KMS-11 (cell line): ENCODE data around the gene TEX2.

ENCODE experiments used
- H2AFZ ChIP-seq: fragments of 200-600 bp; sonication (generic); 2 replicates; pipeline ENCODE4 v1.6.1; 2016; ENCODE audit warnings: antibody characterized with exemption, mixed run types, low read depth
- H3K27ac ChIP-seq: fragments of 200-600 bp; sonication (generic); 2 replicates; pipeline ENCODE4 v1.6.1; 2016; ENCODE audit warnings: mild to moderate bottlenecking, mixed run types
- H3K27me3 ChIP-seq: fragments of 200-600 bp; sonication (generic); 2 replicates; pipeline ENCODE4 v1.6.1; 2017; ENCODE audit warnings: mild to moderate bottlenecking, low read depth, mixed run types, moderate library complexity; ENCODE audit not compliant: insufficient read depth
- H3K36me3 ChIP-seq: fragments of 200-600 bp; sonication (generic); 2 replicates; pipeline ENCODE4 v1.6.1; 2017; ENCODE audit warnings: mild to moderate bottlenecking, mixed run types; ENCODE audit not compliant: insufficient read depth
- H3K4me1 ChIP-seq: fragments of 200-600 bp; sonication (generic); 2 replicates; pipeline ENCODE4 v1.6.1; 2016; ENCODE audit warnings: mild to moderate bottlenecking, low read depth, mixed run types; ENCODE audit not compliant: poor library complexity, severe bottlenecking
- H3K4me2 ChIP-seq: fragments of 200-600 bp; sonication (generic); 2 replicates; pipeline ENCODE4 v1.7.0; 2016; ENCODE audit warnings: mild to moderate bottlenecking, mixed run types
- H3K4me3 ChIP-seq: fragments of 200-600 bp; sonication (generic); IDR thresholded peaks from 2 replicates; pipeline ENCODE4 v1.6.1; 2017; ENCODE audit warnings: low read depth, low read length, mixed read lengths; ENCODE audit not compliant: insufficient read depth
- H3K79me2 ChIP-seq: fragments of 200-600 bp; sonication (generic); 2 replicates; pipeline ENCODE4 v1.6.1; 2016; ENCODE audit warnings: low read depth, mixed run types; ENCODE audit not compliant: insufficient read depth
- H3K9ac ChIP-seq: fragments of 200-600 bp; sonication (generic); 2 replicates; pipeline ENCODE4 v1.6.1; 2016; ENCODE audit warnings: mild to moderate bottlenecking, mixed run types
- H4K20me1 ChIP-seq: fragments of 200-600 bp; sonication (generic); 2 replicates; pipeline ENCODE4 v1.6.1; 2016; ENCODE audit warnings: mild to moderate bottlenecking, mixed run types; ENCODE audit not compliant: insufficient read depth
- TF ChIP-seq, protein P1 (sequence below): fragments of 200-600 bp; sonication (generic); conservative IDR thresholded peaks from 2 replicates; pipeline ENCODE4 v1.6.1; 2017; ENCODE audit warnings: low read depth, mild to moderate bottlenecking, antibody characterized with exemption, low read length, moderate library complexity, mixed read lengths

The TEX2 gene

GRCh38 chr17:64217249-64217691 is 45.8 kb downstream of the TEX2 start:
- Histone ChIP-seq H3K79me2 (no peaks in the 10 kb centered on the region; the same call in none of the 2 replicates), H3K36me3 (no peaks in the 10 kb centered on the region; the same call in 1 of the 2 replicates), H4K20me1 (no peaks in the 10 kb centered on the region), H3K4me2 (no peak overlapping the region), H3K4me3 (no peak overlapping the region), H2AFZ (no peak overlapping the region), H3K27ac (no peak overlapping the region), H3K27me3 (no peaks in the 10 kb centered on the region), H3K4me1 (no peaks in the 10 kb centered on the region), H3K9ac (no peak overlapping the region)
- TF ChIP-seq, protein P1, sequence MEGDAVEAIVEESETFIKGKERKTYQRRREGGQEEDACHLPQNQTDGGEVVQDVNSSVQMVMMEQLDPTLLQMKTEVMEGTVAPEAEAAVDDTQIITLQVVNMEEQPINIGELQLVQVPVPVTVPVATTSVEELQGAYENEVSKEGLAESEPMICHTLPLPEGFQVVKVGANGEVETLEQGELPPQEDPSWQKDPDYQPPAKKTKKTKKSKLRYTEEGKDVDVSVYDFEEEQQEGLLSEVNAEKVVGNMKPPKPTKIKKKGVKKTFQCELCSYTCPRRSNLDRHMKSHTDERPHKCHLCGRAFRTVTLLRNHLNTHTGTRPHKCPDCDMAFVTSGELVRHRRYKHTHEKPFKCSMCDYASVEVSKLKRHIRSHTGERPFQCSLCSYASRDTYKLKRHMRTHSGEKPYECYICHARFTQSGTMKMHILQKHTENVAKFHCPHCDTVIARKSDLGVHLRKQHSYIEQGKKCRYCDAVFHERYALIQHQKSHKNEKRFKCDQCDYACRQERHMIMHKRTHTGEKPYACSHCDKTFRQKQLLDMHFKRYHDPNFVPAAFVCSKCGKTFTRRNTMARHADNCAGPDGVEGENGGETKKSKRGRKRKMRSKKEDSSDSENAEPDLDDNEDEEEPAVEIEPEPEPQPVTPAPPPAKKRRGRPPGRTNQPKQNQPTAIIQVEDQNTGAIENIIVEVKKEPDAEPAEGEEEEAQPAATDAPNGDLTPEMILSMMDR, result no peak

GRCh38 chr17:64216338-64217248 is 46.5 kb downstream of the TEX2 start:
- Histone ChIP-seq H3K79me2 (no peaks in the 10 kb centered on the region; the same call in none of the 2 replicates), H3K27ac (no peak overlapping the region), H3K36me3 (no peaks in the 10 kb centered on the region; the same call in 1 of the 2 replicates), H4K20me1 (no peaks in the 10 kb centered on the region), H3K27me3 (no peaks in the 10 kb centered on the region), H3K4me1 (no peaks in the 10 kb centered on the region), H3K4me2 (no peak overlapping the region), H2AFZ (no peak overlapping the region), H3K9ac (no peak overlapping the region), H3K4me3 (no peak overlapping the region)
- TF ChIP-seq, protein P1, result no peak

DNA sequence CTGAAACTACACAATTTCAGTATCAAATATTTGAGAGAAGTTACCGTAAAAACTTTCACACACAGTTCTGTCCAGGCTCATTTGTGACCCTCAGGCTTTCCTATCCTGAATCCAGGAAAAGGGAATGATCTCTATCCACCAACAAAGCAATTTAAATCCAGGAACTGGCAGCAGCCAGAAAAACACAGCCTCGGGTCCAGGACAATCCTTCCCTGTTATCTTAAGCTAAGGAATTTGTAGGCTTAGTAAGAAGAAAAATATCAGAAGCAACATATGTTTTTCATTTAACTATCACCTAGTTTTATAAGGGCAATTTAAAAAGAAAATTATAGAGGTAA is 47.1 kb downstream of the TEX2 start:
- Histone ChIP-seq H4K20me1 (no peaks in the 10 kb centered on the region), H3K27me3 (no peaks in the 10 kb centered on the region), H3K4me3 (no peak overlapping the region), H3K36me3 (no peaks in the 10 kb centered on the region; the same call in 1 of the 2 replicates), H3K4me2 (no peak overlapping the region), H3K4me1 (no peaks in the 10 kb centered on the region), H2AFZ (no peak overlapping the region), H3K9ac (no peak overlapping the region), H3K27ac (no peak overlapping the region), H3K79me2 (no peaks in the 10 kb centered on the region; the same call in none of the 2 replicates)
- TF ChIP-seq, protein P1, result no peak

- Histone ChIP-seq H3K79me2 (no peaks in the 10 kb centered on the region; the same call in none of the 2 replicates), H2AFZ (no peak overlapping the region)
These were observed 48.1 kb downstream of the TEX2 start for GRCh38 chr17:64214950-64215349.

More at GRCh38 chr17:64214950-64215349, 48.1 kb downstream of the TEX2 start:
- H3K36me3 ChIP-seq, result no peaks in the 10 kb centered on the region; the same call in 1 of the 2 replicates
- TF ChIP-seq, protein P1, result no peak
- no peaks in the 10 kb centered on the region for H3K27me3 ChIP-seq
- H3K9ac ChIP-seq, result no peak overlapping the region
- H3K27ac ChIP-seq, result no peak overlapping the region
- H3K4me3 ChIP-seq, result no peak overlapping the region
- no peaks in the 10 kb centered on the region for H4K20me1 ChIP-seq
- no peak overlapping the region for H3K4me2 ChIP-seq
- no peaks in the 10 kb centered on the region for H3K4me1 ChIP-seq
